Frontal cortex (tissue), 4 donors: ENCODE measurements around the gene GPBAR1. TPM values are rescaled to one million over a fixed set of nuclear protein-coding genes. Genes with fewer than 3 reads are reported as not detected.

Source experiments
- DNase-seq, 2 donors: peaks; one replicate each; pipeline ENCODE4 v3.0.0; 2012; ENCODE audit warnings: low spot score in 2 of 2
- FAIRE-seq: peaks from 2 replicates; lab custom pipeline; 2012; peaks lifted over from hg19 to GRCh38; lab: Jason Lieb, UNC
- total RNA-seq: library from RNA; depleted of rRNA; stranded (reverse); fragments of >200 nt; gene quantifications from one replicate; pipeline ENCODE4 v1.2.3, GENCODE V29; 2014
- donor health status: control.
- donor health status: control.
- donor health status: control.

Gene GPBAR1
- total RNA-seq, 1 donor from 2014 or later = not detected

DNA sequence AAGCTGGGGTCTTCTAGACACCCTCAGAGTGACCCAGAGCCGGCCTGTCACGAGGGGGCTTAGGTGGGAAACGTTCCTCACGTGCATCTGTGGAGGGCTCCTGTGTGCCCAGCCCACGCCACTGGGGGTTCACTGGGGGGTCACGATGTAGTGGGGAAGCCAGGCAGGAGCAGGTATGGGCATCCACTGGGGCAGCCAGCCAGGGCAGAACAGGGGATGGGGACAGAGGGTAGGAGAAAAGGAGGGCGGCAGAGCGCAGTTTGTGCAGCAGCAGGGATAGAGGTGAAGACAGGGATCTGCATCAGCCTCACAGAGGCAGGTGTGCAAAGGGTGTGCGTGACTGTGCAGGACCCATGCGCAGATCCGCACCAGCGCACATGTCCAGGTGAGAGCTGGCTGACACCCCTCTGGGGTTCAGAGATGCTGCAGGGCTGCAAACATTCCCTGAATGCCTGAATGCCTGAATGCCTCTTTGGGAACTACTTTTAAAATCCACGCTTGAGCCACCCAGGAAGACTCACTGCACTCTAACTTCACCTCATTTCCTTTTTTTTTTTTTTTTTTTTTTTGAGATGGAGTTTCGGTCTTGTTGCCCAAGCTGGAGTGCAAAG, 19.6 kb downstream of the GPBAR1 start:
- FAIRE-seq (no peak), DNase-seq (no peak)

DNA sequence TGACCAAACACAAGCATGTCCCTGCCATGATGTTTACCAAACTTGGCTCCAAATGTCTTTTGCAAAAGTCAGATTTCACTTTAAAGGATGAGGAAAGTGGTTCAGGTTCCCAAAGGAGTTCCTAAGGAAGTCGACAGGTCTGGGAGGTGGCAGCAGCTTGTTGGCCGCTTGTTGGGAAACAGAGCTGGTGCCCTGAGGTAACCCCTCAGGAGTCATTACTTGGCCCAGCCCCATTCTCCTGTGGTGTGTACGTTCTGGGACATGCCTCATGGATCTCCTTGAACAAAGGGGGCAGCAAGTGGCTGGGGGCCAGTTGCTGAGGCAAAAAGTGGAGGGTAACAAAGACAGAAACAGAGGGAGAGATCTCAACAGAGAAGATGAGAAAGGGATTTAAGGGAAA, 20.6 kb downstream of the GPBAR1 start:
- no peak for DNase-seq
- FAIRE-seq = no peak

DNA sequence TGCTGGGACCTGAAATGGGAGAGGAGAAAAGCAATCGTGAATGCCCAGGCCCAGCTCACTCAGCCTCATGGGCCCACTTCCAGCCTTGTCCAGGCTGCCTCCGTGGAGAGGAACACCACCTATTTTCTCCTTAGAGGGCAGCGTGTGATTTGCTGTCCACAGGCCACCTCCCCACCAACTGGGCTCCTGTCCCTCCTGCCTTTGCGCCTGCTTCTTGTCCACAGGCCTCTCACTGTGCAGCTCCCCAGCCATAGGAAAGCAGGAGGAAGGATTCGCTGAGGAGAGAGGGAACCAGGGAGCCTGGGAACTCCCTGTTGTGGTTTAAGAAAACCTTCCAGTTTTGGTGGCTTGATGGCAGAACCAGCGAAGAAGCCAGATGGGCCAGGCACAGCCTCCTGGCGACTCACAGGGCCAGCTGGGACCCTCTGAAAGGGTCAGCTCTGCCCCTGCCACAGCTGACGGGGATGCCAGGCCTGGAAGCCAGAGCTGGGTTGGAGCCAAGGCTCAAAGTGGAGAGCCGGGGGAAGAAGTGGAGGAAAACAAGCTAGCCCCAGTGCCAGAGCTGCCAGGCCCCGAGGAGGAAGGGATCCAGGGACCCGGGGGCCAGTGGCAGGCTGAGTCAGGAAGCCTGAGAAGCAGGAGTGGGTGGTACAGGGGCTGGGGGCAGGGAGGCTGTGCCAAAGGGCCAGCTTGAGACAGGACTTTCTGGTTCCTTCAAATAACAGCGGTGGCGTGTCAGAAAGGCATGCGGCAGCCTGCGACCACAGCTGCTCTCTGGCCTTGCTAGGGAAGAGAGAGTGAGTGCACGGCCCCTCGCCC, 21.6 kb downstream of the GPBAR1 start:
- DNase-seq (no peak), FAIRE-seq (no peak)

DNA sequence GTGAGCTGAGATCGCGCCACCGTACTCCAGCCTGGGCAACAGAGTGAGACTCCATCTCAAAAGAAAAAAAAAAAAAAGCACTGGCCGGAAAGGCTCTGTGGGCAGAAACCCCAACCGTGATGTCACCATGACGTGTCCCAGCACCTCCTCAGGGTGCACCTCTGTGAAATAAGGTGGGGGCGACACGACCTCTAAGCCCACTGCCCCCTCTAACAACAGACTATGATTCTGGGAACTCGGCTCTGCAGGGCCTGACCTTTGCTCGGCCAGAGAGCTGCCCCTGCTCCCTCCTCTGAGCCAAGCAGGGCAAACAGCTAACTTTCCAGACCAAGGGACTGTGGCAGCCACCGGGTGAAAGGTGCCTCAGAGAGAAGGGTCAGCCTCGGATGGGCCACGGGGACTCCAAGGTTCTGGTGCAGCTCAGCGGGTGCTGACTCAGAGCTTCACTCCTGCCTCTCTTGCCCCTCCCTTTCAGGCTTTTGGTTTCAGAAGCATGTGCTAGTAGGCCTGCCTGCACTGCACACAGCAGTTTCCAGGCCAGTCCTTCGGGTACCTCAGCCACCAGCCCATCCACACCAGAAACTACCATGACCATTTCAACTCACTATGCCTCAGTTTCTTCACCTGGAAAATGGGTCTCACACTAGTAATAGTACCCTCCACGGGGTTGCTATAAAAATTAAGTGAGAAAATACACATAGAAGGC, 23.4 kb downstream of the GPBAR1 start:
- FAIRE-seq (no peak), DNase-seq (no peak)

DNA sequence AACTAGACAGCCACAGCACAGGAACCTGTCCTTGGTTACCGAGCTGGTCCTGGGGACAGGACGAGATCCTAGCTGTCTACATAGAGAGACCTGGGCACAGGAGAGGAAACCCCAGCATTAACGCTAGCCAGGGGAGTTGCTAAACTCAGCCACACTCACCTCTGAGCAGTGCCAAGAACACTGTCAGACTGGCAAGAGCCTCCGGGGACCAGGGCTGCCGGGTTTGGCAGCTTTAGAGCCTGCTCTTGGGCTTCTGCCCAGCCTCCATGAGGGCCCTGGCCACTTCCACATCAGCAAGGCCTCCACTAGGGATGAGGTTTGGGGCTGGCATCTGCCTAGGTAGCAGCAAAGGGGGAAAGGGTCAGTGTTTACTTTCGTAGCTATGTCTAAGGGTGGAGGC, 24.8 kb downstream of the GPBAR1 start:
- FAIRE-seq (no peak), DNase-seq (no peak)

DNA sequence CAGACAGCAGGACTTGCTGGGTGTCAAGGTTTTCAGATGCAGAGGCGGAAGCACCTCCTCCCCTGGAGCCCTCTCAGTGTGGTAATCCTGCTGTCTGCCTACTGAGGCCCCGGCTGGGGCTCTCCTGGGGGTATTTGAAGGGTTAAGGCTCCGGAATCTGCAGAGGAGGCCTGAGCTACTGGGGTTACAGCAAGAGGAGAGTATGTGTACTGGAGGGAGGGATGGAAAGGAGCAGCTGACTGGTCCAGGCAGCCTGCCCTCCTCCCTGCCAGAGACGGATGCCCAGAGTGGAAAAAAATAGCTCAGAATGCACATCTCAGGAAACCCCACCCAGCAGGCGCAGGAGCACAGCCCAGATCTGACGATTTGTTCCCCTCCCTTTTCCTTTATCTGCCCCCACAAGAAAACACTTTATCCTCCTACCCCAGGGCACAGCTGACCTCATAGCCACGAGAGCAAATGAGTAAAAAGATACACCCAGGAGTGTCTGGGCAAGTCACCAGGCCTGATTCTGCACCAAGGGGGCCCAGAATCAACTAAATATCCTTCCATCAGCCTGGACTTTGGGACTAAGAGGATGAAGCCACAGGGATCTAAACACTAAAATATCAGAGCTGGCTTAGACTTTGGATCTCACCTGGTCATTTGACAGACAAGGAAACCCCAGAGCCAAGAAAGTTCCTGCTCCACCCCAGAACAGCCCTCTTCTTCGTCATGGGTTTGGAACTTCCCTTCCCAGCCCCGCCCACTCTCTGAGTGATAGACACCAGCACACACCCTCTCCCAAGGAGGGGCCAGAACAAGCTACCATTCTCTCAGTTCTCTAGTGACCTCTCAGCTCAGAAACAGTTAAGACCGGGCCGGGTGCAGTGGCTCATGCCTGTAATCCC, 26.0 kb downstream of the GPBAR1 start:
- DNase-seq = peak; percentile 75 to 83
- no peak for FAIRE-seq

DNA sequence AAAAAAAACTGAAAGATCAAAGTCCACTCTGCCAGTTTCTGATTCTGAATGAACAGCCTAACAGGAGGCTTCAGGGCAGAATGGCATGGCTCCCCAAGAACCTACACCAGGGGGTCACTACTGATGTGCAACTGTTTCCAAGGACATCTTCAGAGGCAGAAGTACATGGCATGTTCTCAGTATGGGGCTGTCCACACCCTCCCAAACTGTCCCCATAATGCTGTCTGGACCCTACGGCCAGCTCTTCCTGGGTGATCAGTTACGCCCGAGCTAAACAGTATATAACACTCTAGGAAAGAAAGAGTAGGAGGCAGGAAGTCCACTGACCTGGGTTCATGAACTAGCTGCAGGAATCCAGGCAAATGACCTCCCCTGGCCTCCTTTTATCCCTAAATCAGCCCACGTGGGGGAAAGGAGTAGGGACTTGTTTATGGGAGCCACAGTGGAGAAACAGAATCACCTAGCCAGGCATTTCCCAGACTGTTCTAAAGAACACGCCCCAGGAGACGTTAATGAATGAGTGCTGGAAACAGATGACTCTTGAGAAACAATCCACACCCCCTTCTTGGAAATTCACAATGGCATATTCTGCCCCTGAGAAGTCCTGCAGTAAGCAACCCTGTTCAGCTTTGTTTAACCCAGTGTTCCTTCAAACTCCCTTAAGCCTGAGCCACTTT, 29.0 kb downstream of the GPBAR1 start:
- no peak for FAIRE-seq
- no peak for DNase-seq

DNA sequence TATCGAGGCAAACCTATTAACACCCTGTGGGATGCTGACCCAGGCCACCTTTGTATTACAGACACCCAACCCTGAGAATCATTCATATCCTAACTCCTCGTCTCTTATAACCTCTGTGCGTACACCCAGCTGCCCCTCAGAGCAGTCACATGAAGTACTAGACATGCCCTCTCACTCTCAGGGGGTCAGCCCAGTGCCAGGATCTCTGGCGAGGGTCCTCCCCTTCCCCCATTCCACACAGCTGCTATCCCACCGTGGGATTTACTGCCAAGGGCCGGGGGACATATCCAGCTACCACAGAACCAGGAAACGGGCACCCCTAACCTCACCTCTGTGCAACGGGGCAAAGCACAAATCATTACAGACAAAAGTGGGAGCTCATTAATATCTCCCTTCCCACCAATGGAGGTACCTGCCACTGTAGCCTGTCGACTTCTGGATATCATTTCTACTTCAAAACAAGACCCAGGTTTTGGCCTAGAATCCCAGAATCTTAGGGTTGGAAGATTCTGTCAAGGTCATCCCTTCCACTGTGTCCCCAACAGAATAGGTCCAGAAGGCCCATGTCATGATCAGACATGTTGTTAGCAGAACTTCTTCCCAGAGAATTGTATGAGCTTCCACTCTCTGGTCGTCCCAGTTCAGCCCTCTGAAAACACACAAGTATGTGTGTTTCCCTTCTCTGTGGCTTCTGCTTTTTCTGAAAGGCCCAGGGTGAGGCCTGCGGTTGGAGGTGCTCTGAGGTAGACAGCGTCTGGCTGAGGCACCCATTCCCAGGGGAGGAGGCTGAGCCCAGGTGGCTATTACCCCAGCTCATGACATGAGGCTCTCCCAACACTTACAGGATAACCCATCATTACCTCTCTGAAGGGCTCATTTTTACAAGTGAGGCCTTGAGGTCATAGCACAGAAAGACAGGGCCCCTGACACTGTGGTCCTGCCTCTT, 29.8 kb downstream of the GPBAR1 start:
- no peak for DNase-seq
- no peak for FAIRE-seq

DNA sequence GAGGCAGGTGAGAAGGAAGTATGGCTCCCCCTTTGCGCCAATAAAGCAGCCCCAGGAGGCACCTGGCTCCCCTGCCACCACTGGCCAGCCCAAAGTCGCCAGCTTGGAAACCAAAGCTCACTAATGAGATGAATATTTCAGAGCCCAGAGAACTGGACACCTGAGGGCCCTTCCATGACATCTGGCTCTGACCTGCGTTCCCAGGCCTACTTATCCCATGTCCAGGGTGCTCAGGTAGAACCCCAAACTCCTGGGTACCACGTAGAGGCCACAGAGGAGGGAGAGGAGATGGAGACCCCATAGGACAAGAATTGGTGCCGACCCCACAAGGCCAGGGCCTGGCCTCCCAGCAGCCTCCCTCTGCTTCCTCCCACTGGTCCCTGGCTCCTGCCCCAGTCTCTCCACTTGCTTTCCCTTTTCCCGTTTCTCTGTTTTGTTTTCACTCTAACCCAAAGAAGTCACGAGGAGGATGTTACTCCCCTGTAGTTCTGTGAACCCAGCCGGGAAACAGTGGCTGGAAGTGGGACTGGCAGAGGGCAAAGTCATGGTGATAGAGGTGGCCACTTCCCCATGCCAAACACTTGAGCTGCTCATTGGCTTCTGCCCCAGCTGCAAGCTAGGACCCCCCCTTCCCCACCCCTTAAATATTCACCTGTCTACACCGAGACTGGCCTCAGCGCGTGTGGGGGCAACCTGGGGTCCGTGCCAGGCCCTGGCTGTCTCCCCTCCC, 30.7 kb downstream of the GPBAR1 start:
- no peak for FAIRE-seq
- DNase-seq = no peak

DNA sequence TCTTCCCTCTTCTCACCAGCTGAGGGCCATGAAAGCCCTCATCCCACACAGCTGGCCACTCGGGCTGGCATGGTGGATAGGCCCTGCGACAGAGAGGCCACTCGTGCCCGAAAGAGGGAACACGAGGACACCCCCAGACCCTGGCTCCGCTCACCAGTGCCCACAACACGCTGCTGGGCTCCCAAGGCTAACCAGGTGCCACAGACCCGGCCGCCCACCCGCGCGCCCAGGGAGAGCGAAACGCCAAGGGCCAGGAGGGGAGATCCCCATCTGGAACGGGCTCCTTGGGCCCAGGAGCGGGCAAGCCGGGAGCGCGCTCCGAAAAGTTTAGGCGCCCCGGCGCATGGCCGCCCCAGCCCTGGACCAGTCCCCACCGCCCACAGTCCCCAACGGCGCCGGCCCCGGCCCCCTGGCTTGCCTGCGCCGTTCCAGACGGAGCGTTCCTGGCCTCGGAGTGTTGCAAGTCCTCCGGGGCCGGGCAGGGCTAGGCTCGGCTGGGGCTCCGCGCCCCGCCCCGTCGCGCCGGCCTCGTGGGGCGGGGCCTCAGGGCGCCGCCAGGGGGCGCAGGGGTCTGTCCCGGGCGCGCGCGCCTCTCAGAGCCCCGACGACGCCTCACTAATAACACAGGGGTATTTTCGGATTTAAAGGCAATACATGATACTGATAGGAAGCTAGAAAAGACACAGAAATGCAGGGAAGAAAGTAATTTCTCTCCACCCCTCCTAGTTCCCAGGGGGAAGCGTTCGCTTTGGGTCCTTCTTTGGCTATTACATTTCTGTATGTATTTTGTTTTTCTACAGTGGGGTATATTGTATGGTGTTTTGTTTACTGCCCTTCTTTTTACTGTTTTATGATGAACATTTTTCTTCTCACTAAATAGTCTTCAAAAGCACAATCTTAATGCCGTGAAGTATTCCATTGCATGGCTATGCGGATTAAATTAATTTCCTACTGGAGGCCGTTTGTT, 31.5 kb downstream of the GPBAR1 start, which contains the start of gene TMBIM1:
TMBIM1 (minus strand) TSS at position 456 of the 967 bp plus-strand sequence. CDS start 10,362 bp downstream, outside the sequence.
- no peak for FAIRE-seq
- DNase-seq = peak; percentile 87 to 92

DNA sequence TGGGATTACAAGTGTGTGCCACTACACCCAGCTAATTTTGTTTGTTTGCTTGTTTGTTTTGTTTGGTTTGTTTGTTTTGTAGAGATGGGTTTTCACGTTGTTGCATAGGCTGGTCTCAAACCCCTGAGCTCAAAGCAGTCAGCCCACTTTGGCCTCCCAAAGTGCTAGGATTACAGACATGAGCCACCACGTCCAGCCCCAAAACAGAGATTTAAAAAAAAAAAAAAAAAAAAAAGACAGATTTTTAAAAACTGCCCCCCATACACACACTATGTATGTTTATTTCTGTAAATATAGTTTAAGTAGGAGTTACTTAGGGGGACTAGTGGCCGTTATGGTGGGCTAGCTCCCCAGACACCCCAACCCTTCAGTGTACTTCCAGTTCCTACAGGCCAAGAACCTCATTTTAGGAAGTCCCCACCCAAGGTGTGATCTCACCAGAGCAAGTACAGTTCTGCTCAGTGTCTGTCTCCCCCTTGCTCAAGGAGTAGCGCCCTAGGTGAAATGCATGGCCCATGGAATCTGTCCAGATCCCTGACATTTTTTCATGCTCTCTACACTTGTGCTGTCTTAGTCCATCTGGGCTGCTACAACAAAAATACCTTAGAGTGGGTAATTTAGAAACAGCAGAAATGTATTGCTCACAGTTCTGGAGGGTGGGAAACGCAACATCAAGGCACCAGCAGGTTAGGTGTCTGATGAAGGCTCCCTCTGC, 33.1 kb downstream of the GPBAR1 start:
- DNase-seq (no peak), FAIRE-seq (no peak)

DNA sequence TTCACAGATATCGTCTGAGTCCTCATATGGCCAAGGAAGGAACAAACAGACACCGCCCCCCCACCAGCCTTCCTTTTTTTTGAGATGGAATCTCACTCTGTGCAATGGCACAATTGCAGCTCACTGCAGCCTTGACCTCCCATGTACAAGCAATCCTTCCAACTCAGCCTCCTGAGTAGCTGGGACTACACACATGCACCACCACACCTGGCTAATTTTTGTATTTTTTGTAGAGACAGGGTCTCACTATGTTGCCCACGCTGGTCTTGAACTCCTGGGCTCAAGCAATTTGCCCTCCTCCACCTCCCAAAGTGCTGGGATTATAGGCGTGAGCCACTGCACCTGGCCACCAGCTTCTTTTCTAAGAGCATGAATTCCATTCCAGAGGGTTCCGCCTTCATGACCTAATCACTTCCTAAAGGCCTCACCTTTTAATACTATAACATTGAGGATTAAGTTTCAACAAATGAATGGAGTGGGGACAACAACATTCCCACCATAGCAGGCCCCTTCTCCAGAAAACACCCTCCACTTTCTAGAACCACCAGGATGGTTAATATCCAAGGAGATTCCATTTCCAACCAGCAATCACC, 33.7 kb downstream of the GPBAR1 start:
- FAIRE-seq = no peak
- DNase-seq = no peak

DNA sequence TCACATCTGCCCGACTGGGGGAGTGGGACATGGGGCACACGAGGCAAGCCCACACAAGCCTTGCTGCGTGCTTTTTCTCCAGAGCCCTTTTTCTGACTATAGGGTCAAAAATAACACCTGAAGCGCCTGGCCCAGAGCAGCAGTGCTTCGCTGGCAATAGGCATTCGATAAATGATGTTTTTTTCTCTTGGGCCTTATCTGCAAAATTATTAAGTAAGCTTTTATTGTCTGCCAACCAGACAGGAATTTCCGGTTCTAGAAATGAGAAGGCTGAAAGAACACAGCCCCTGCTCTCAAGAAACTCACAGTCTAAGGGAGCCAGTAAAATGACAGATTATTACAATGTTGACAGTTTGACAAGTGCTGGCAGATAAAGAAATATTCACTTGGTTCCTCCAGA, 34.2 kb downstream of the GPBAR1 start:
- DNase-seq (no peak), FAIRE-seq (no peak)

DNA sequence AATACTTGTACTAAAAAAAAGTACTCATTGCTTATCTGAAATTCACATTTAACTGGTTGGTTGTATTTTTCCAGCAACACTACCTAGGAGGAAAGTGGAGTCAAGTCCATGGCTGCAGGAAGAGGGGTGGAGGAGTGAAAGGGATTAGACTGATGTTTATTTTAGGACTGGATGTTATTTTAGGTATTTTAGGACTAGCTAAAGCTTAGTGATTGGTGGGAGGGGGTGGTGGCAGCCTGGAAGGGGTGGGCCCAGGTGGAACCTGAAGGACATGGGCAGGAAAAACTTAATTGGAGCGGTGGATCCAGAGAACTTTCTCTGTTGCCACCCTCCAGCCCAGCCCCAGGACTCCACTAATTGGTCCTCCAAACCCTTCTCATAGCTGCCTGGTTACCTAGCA, 35.4 kb downstream of the GPBAR1 start:
- DNase-seq = no peak
- no peak for FAIRE-seq

DNA sequence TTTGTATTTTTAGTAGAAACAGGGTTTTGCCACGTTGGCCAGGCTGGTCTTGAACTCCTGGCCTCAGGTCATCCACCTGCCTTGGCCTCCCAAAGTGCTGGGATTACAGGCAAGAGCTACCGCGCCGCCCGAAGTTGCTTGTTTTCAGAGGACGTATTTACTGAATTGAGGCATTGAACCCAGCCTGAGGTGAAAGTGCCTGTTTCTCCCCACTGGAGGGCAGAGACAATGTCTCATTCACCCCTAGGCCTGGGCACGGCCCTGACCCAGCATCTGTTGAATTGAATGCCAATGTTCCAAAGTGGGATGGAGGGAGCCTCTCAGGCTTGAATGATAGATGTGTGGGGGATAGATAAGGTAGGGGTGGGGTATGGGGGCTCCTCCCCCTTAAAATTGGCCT, 36.0 kb downstream of the GPBAR1 start:
- FAIRE-seq = no peak
- no peak for DNase-seq
